Mesodermal cell (in vitro differentiated cells): ENCODE results near the gene GSDME.

Experiments
- H3K27ac ChIP-seq: 2 replicates; pipeline ENCODE4 v1.7.0; 2013; ENCODE audit warnings: mild to moderate bottlenecking, low read depth, low read length, moderate library complexity; ENCODE audit not compliant: severe bottlenecking
- H3K36me3 ChIP-seq: 2 replicates; pipeline ENCODE4 v1.7.1; 2013; ENCODE audit warnings: mild to moderate bottlenecking, low read length, moderate library complexity; ENCODE audit not compliant: control insufficient read depth, insufficient read depth
- H3K4me1 ChIP-seq: one replicate; pipeline ENCODE4 v1.7.1; 2013; ENCODE audit warnings: mild to moderate bottlenecking, low read length; ENCODE audit not compliant: insufficient read depth, control insufficient read depth, poor library complexity, severe bottlenecking
- H3K4me3 ChIP-seq: 2 replicates; pipeline ENCODE4 v1.7.0; 2013; ENCODE audit warnings: low read length, control low read depth, mild to moderate bottlenecking; ENCODE audit not compliant: insufficient read depth, poor library complexity, severe bottlenecking; ENCODE audit errors: extremely low read depth
- H3K9me3 ChIP-seq: 2 replicates; pipeline ENCODE4 v1.7.1; 2013; ENCODE audit warnings: mild to moderate bottlenecking, low read length, moderate library complexity; ENCODE audit not compliant: control insufficient read depth
- WGBS, 2 experiments: methylation state at CpG; one replicate each; pipeline ENCODE4 v1.1.5; 2013; ENCODE audit warnings: missing lambda C conversion rate in 2 of 2; ENCODE audit not compliant: insufficient coverage in 2 of 2; 5-methylcytosine and 5-hydroxymethylcytosine counted together

Gene GSDME

GRCh38 chr7:24665564-24666294, 91.5 kb downstream of the GSDME start:
- peaks cover 10% of the 10 kb centered on the region for H3K4me1 ChIP-seq
- no peak overlapping the region for H3K4me3 ChIP-seq
- 34 to 63% methylated on average over 2 to 3 of the region's 4 CpGs for WGBS, 2 experiments
- H3K9me3 ChIP-seq: no peaks in the 10 kb centered on the region
- no peak overlapping the region for H3K27ac ChIP-seq
- no peaks in the 10 kb centered on the region for H3K36me3 ChIP-seq

GRCh38 chr7:24660546-24660945, 96.7 kb downstream of the GSDME start:
- Histone ChIP-seq H3K27ac (no peak overlapping the region), H3K4me3 (no peak overlapping the region), H3K9me3 (no peaks in the 10 kb centered on the region), H3K4me1 (no peaks in the 10 kb centered on the region), H3K36me3 (no peaks in the 10 kb centered on the region)
- WGBS, 2 experiments: no CpG with 5 or more reads among the region's 2 CpGs

GRCh38 chr7:24659505-24659904, 97.8 kb downstream of the GSDME start:
- no CpG with 5 or more reads among the region's 2 CpGs for WGBS, 2 experiments
- H3K9me3 ChIP-seq: no peaks in the 10 kb centered on the region
- H3K27ac ChIP-seq: no peak overlapping the region
- no peak overlapping the region for H3K4me3 ChIP-seq
- no peaks in the 10 kb centered on the region for H3K36me3 ChIP-seq
- no peaks in the 10 kb centered on the region for H3K4me1 ChIP-seq

GRCh38 chr7:24657980-24658379, 99.3 kb downstream of the GSDME start:
- H3K27ac ChIP-seq: no peak overlapping the region
- no peaks in the 10 kb centered on the region for H3K9me3 ChIP-seq
- H3K4me1 ChIP-seq: no peaks in the 10 kb centered on the region
- no peaks in the 10 kb centered on the region for H3K36me3 ChIP-seq
- H3K4me3 ChIP-seq: no peak overlapping the region

GRCh38 chr7:24656608-24657007, 100.7 kb downstream of the GSDME start:
- 93 to 94% methylated on average over 4 to 5 of the region's 6 CpGs for WGBS, 2 experiments
- H3K36me3 ChIP-seq: no peaks in the 10 kb centered on the region

GRCh38 chr7:24654305-24654704, 103.0 kb downstream of the GSDME start:
- Histone ChIP-seq H3K9me3 (no peaks in the 10 kb centered on the region), H3K36me3 (no peaks in the 10 kb centered on the region), H3K27ac (no peak overlapping the region), H3K4me1 (no peaks in the 10 kb centered on the region), H3K4me3 (no peak overlapping the region)
- WGBS, 2 experiments: no CpG with 5 or more reads among the region's 1 CpG

More at GRCh38 chr7:24656608-24657007, 100.7 kb downstream of the GSDME start:
- Histone ChIP-seq H3K27ac (no peak overlapping the region), H3K4me3 (no peak overlapping the region), H3K9me3 (no peaks in the 10 kb centered on the region), H3K4me1 (no peaks in the 10 kb centered on the region)

GRCh38 chr7:24653316-24654085, 103.8 kb downstream of the GSDME start:
- Histone ChIP-seq H3K36me3 (no peaks in the 10 kb centered on the region), H3K4me3 (no peak overlapping the region), H3K4me1 (no peaks in the 10 kb centered on the region), H3K27ac (no peak overlapping the region), H3K9me3 (no peaks in the 10 kb centered on the region)
- no CpG with 5 or more reads among the region's 4 CpGs for WGBS, 2 experiments

- Histone ChIP-seq H3K4me1 (no peaks in the 10 kb centered on the region), H3K27ac (no peak overlapping the region), H3K9me3 (no peaks in the 10 kb centered on the region), H3K36me3 (no peaks in the 10 kb centered on the region), H3K4me3 (no peak overlapping the region)
- whole genome bisulfite sequencing, 2 experiments: 97 to 100% methylated on average over 1 to 3 of the region's 5 CpGs
Observed at GRCh38 chr7:24652251-24652939, 104.9 kb downstream of the GSDME start.
